RWPE1 (cell line): ENCODE measurements around the gene SELENON.

Experiments used
- CTCF ChIA-PET: fragments of 350-600 bp; sonication (Branson Sonifier 250); formaldehyde crosslinking; extraction: SDS; loops from one replicate; lab custom pipeline; 2021; lab: Yijun Ruan, JAX
- POLR2A ChIA-PET: fragments of 400-600 bp; formaldehyde crosslinking; extraction: SDS; loops from one replicate; lab custom pipeline; 2020; ENCODE audit warnings: antibody characterized with exemption; ENCODE audit not compliant: low non-redundant PET; lab: Yijun Ruan, JAX
- DNase-seq: peaks from one replicate; pipeline ENCODE4 v3.0.0; 2012; ENCODE audit warnings: low spot score
- H3K27ac ChIP-seq: fragments of 450-650 bp; 2 replicates; pipeline ENCODE4 v1.5.1; 2017
- TF ChIP-seq, protein P1 (sequence below): fragments of 450-650 bp; conservative IDR thresholded peaks from 2 replicates; pipeline ENCODE4 v1.5.1; 2017; ENCODE audit warnings: low read depth, mild to moderate bottlenecking

The SELENON gene

DNA sequence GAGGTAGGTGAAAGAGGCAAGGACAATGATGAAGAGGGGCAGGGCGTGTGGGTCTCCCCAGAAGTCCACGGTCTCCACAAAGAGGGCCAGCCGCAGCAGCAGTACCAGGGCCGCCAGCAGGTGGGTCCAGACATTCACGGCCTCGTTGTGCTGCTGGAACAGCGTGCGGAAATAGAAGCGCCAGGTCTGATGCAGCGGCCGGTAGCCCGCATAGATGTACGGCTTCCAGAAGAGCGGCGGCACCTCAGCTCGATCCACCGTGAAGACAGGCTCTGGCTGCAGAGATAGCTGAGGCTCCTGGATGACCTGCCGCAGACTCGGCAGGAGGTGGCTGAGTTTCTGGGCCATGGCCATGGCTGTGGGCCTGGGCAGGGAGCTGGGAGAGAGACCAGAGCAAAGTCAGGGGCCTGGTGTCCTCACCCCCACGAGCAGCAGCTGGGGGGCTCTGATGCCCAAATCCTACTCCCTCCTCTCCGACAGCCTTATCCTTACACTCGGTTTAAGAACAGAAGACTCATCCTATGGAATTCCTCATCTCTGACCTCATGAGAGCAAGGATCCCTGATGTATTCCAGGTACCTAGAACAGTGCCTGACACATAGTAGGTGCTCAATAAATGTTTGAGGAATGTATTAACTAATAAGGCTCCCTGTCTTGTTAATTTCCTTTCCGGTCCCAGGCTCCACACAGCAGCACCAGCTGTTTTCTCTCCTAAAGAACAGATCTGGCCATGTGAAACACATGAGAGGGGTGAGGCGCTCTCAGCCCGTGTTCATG is 63.7 kb downstream of the SELENON start:
- ChIA-PET POLR2A (no interaction called here), CTCF (no interaction called here)
- peak overlapping the region; percentile 62 for H3K27ac ChIP-seq
- TF ChIP-seq, protein P1, sequence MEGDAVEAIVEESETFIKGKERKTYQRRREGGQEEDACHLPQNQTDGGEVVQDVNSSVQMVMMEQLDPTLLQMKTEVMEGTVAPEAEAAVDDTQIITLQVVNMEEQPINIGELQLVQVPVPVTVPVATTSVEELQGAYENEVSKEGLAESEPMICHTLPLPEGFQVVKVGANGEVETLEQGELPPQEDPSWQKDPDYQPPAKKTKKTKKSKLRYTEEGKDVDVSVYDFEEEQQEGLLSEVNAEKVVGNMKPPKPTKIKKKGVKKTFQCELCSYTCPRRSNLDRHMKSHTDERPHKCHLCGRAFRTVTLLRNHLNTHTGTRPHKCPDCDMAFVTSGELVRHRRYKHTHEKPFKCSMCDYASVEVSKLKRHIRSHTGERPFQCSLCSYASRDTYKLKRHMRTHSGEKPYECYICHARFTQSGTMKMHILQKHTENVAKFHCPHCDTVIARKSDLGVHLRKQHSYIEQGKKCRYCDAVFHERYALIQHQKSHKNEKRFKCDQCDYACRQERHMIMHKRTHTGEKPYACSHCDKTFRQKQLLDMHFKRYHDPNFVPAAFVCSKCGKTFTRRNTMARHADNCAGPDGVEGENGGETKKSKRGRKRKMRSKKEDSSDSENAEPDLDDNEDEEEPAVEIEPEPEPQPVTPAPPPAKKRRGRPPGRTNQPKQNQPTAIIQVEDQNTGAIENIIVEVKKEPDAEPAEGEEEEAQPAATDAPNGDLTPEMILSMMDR, result no peak
- no peak for DNase-seq

DNA sequence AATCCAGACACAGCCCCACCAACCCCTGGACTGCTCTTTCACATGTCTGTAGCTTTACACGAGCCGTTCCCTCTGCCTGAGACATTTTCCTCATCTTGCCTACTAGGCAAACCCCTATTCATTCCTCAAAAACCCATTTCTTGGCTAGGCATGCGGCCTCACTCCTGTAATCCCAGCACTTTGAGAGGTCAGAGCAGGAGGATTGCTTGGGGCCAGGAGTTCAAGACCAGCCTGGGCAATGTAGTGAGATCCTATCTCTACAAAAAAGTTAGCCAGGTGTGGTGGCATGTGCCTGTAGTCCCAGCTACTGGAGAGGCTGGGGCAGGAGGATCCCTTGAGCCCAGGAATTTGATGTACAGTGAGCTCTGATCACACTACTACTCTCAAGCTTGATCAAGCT is 64.4 kb downstream of the SELENON start:
- ChIA-PET CTCF (no interaction called here), POLR2A (no interaction called here)
- H3K27ac ChIP-seq, result no peak overlapping the region
- no peak for DNase-seq
- TF ChIP-seq, protein P1, result no peak

DNA sequence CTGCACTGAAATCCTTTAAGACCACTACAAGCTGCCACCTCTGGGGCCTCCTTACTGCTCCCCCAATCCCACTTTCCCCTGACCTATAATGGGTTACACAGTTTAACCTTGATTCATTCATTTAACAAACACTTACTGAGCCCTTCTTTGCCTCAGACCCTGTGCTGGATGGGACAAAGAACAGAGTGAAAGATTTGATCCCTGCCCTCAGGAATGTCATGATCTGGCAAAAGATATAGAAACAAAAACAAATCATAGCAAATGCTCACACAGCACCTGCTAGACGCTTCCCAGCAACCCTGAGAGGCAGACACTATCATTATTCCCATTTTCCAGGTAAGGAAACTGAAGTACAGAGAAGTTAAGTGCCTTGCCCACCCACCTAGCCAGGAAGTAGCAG is 66.3 kb downstream of the SELENON start:
- TF ChIP-seq, protein P1, result no peak
- ChIA-PET POLR2A (no interaction called here), CTCF (no interaction called here)
- no peak for DNase-seq
- 0 out of 2 replicates have a peak overlapping the region, but pooled peaks have one; percentile 7 for H3K27ac ChIP-seq

GRCh38 chr1:25867210-25867991 is 67.4 kb downstream of the SELENON start:
- ChIA-PET POLR2A (no interaction called here), CTCF (no interaction called here)
- H3K27ac ChIP-seq, result peak overlapping the region; percentile 14
- TF ChIP-seq, protein P1, result no peak
- no peak for DNase-seq
